K562 (cell line): ENCODE results near the gene ATP5F1A. TPM values are rescaled to one million over a fixed set of nuclear protein-coding genes. Genes with fewer than 3 reads are reported as not detected.

Experiments
- CREBBP ChIP-seq: IDR thresholded peaks from one replicate; pipeline ENCODE4 v1.6.1; 2012; ENCODE audit warnings: low read depth, mild to moderate bottlenecking, control low read depth, inconsistent platforms, low read length
- CSDE1 ChIP-seq, 2 experiments: fragments of 450-650 bp; IDR thresholded peaks; 2 replicates each; pipeline ENCODE4 v1.6.1; 2016; ENCODE audit warnings: mild to moderate bottlenecking in 1 of 2
- CTCF ChIP-seq, 3 experiments: IDR thresholded peaks in 2 of 3; conservative IDR thresholded peaks in 1 of 3; 2 replicates each; pipeline ENCODE4 v1.5.1; 2011 to 2012; ENCODE audit warnings: low read length in 3 of 3, mild to moderate bottlenecking in 3 of 3, control low read depth in 2 of 3, improper control_type of control experiment in 1 of 3, inconsistent platforms in 1 of 3, low read depth in 1 of 3, mixed read lengths in 1 of 3, moderate library complexity in 1 of 3; ENCODE audit not compliant: insufficient read depth in 2 of 3
- DIDO1 ChIP-seq: fragments of 450-650 bp; IDR thresholded peaks from 2 replicates; pipeline ENCODE4 v1.6.1; 2016; ENCODE audit warnings: low read depth, missing biosample characterization, missing genetic modification characterization
- ERF ChIP-seq: fragments of 450-650 bp; formaldehyde crosslinking; IDR thresholded peaks from 2 replicates; pipeline ENCODE4 v1.4.0; 2020; ENCODE audit warnings: mild to moderate bottlenecking, mixed read lengths
- FOXP1 ChIP-seq: sonication (generic); formaldehyde crosslinking; IDR thresholded peaks from 2 replicates; pipeline ENCODE4 v1.8.0; 2022; ENCODE audit warnings: mild to moderate bottlenecking, missing genetic modification reagents
- HDAC6 ChIP-seq: IDR thresholded peaks from 2 replicates; pipeline ENCODE4 v1.6.1; 2012; ENCODE audit warnings: low read depth, mild to moderate bottlenecking, control low read depth, inconsistent platforms, low read length, moderate library complexity
- ILK ChIP-seq: fragments of 450-650 bp; IDR thresholded peaks from 2 replicates; pipeline ENCODE4 v1.6.1; 2016; ENCODE audit warnings: missing genetic modification characterization, low read depth, mild to moderate bottlenecking, missing compliant biosample characterization, moderate library complexity, borderline replicate concordance
- MAZ ChIP-seq, 2 experiments: fragments of 450-650 bp in 1 of 2; sonication (generic) in 1 of 2; formaldehyde crosslinking; IDR thresholded peaks in 1 of 2; conservative IDR thresholded peaks in 1 of 2; 2 replicates each; pipeline versions ENCODE4 v1.4.0 to v1.5.0; 2020; ENCODE audit warnings: mild to moderate bottlenecking in 1 of 2, missing genetic modification reagents in 1 of 2
- PYGO2 ChIP-seq: fragments of 450-650 bp; IDR thresholded peaks from 2 replicates; pipeline ENCODE4 v1.6.1; 2016; ENCODE audit warnings: mild to moderate bottlenecking, missing genetic modification characterization, moderate library complexity, missing compliant biosample characterization
- SAP30 ChIP-seq: fragments of 200-600 bp; sonication (generic); IDR thresholded peaks from 2 replicates; pipeline ENCODE4 v1.6.1; 2012; ENCODE audit warnings: borderline replicate concordance, low read depth, mild to moderate bottlenecking, moderate library complexity, low read length, control low read depth, inconsistent platforms; ENCODE audit not compliant: insufficient read depth, poor library complexity, severe bottlenecking
- SLC30A9 ChIP-seq: fragments of 250-450 bp; sonication (Bioruptor Pico); IDR thresholded peaks from 2 replicates; pipeline ENCODE4 v1.8.0; 2022; ENCODE audit warnings: mild to moderate bottlenecking, moderate library complexity
- SRSF9 ChIP-seq: fragments of 200-400 bp; formaldehyde crosslinking; IDR thresholded peaks from 2 replicates; pipeline ENCODE4 v1.6.1; 2017; ENCODE audit warnings: low read depth, low read length, borderline replicate concordance
- STAT5B ChIP-seq: fragments of 250-450 bp; sonication (Bioruptor Pico); IDR thresholded peaks from 2 replicates; pipeline ENCODE4 v1.8.0; 2021; ENCODE audit warnings: mild to moderate bottlenecking, inconsistent platforms
- TEAD1 ChIP-seq, 2 experiments: fragments of 450-650 bp in 1 of 2; sonication (generic) in 1 of 2; formaldehyde crosslinking; IDR thresholded peaks; 2 replicates each; pipeline versions ENCODE4 v1.4.0 to v1.8.0; 2020 to 2022; ENCODE audit warnings: mild to moderate bottlenecking in 2 of 2, missing genetic modification reagents in 1 of 2
- TEAD4 ChIP-seq, 2 experiments: sonication (generic) in 1 of 2; formaldehyde crosslinking in 1 of 2; IDR thresholded peaks; 2 replicates each; pipeline versions ENCODE4 v1.6.1 to v1.8.0; 2012 to 2022; ENCODE audit warnings: borderline replicate concordance in 1 of 2, inconsistent platforms in 1 of 2, low read length in 1 of 2, mild to moderate bottlenecking in 1 of 2, missing genetic modification reagents in 1 of 2
- TFAP4 ChIP-seq: sonication (generic); formaldehyde crosslinking; IDR thresholded peaks from 2 replicates; pipeline ENCODE4 v1.8.0; 2022; ENCODE audit warnings: missing genetic modification reagents, mild to moderate bottlenecking, moderate library complexity, borderline replicate concordance
- ZNF280A ChIP-seq: fragments of 450-650 bp; IDR thresholded peaks from 2 replicates; pipeline ENCODE4 v1.6.1; 2018; ENCODE audit warnings: mild to moderate bottlenecking, low read depth; ENCODE audit not compliant: partially characterized antibody
- ZNF699 ChIP-seq: fragments of 250-450 bp; sonication (Bioruptor Pico); IDR thresholded peaks from 2 replicates; pipeline ENCODE4 v1.8.0; 2021; ENCODE audit warnings: mild to moderate bottlenecking, moderate library complexity; ENCODE audit not compliant: insufficient replicate concordance
- polyA plus RNA-seq, 8 experiments: library from polyadenylated mRNA; depleted of rRNA in 4 of 8; stranded (reverse) in 5 of 8; unstranded in 3 of 8; fragments of >200 nt; fragmentation: Nextera tagmentation in 2 of 8; fragmentation: Illumina TruSeq in 1 of 8; extraction: Ambion mirVana in 2 of 8; extraction: Trizol in 1 of 8; gene quantifications; 2 replicates each; pipeline versions ENCODE4 v1.2.1 to v1.2.3, GENCODE V29; 2011 to 2014; ENCODE audit warnings: inconsistent platforms in 1 of 8, missing spikeins in 1 of 8
- total RNA-seq, 7 experiments: library from RNA; depleted of rRNA in 6 of 7; stranded (reverse); fragments of >200 nt in 6 of 7; fragmentation: Illumina TruSeq in 2 of 7; extraction: Trizol in 2 of 7; gene quantifications; 2 replicates each; pipeline versions ENCODE4 v1.2.1 to v1.2.3, GENCODE V29; 2011 to 2021; ENCODE audit warnings: low replicate concordance in 1 of 7

Gene ATP5F1A
- total and polyA plus RNA-seq, 9 of the 15 experiments (the other 6 are each of a cell fraction or from before 2014, with no cell fraction given), result 377 to 762 (median 490) TPM

DNA sequence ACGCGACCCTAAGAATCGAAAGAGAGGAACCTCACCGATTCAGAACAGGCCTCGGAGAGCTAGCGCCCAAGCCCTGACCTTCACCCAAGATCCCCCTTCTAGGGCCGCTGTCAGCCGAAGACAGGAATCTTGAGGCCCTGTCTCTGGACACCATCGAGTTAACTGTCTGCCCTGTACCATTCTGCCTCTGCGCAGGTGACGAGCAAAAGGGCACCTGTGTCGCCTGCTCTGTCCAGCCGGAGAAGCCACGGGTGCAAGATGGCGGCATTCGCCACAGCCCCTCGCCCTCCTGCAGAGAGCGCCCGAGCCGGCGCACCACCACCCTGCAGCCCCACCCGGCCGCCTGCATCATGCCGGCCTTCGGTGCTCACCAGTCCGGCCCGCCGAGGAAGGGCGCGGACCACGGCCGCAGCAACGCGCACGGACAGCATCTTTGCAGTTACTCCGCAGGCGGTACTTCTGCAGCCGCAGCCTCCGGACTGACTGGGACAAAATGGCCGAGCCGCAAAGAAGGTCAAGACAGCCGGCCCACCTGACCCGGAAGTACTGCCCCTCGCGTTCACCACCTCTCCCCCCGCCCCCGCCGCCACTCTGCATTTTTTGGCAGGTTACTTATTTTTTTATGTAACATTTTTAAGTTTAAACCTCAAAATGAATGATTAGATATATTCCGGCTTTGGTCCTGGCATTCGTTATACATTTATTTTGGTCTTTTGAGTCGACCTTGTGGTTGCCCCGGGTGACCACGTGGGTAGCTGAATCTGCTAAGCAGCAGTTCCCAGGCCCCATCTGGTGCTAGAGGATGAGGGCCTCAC, at the start of gene ATP5F1A (continued):
- TF ChIP-seq TEAD1 (CRISPR knock-in tag; IDR thresholded peaks at IDR 0.05), result no peak
- no peak for TF ChIP-seq ILK
- TF ChIP-seq STAT5B (CRISPR knock-in tag), result no peak
- no peak for TF ChIP-seq CTCF (IDR thresholded peaks at IDR 0.05 in 2 of 3, conservative IDR thresholded peaks at IDR 0.05 in 1 of 3; ENCODE audit: insufficient read depth in 2 of 3, low read depth in 1 of 3, low read length in 3 of 3)
- TF ChIP-seq CREBBP, result no peak
- TF ChIP-seq CSDE1 (IDR thresholded peaks at IDR 0.05), result no peak
- TF ChIP-seq HDAC6, result no peak
- TF ChIP-seq SAP30, result peak; percentile 42
- TF ChIP-seq SLC30A9 (CRISPR knock-in tag), result no peak
- no peak for TF ChIP-seq ZNF280A
- no peak for TF ChIP-seq ZNF699 (CRISPR knock-in tag)
- TF ChIP-seq MAZ (CRISPR knock-in tag; conservative IDR thresholded peaks at IDR 0.05 in 1 of 2, IDR thresholded peaks at IDR 0.05 in 1 of 2), result peak in 1 of 2 experiments; percentile 22; a peak in 3 of 4 replicates
- TF ChIP-seq DIDO1, result no peak
- TF ChIP-seq PYGO2, result no peak
- 0 out of 2 replicates have a peak, but pooled peaks have one; percentile 25 for TF ChIP-seq TEAD4 (IDR thresholded peaks at IDR 0.05; ENCODE audit: low read length)
- no peak for TF ChIP-seq TEAD4 (CRISPR knock-in tag; IDR thresholded peaks at IDR 0.05; ENCODE audit: borderline replicate concordance)
- no peak for TF ChIP-seq ERF
- TF ChIP-seq SRSF9, result no peak
- no peak for TF ChIP-seq FOXP1 (CRISPR knock-in tag)
- peak; percentile 59; the same call in 1 of the 2 replicates for TF ChIP-seq TFAP4 (CRISPR knock-in tag)
